ENCODE results near the gene CSK.

- no peak for TF ChIP-seq POLR2A (IDR thresholded peaks at IDR 0.05)
- TF ChIP-seq, protein P1, sequence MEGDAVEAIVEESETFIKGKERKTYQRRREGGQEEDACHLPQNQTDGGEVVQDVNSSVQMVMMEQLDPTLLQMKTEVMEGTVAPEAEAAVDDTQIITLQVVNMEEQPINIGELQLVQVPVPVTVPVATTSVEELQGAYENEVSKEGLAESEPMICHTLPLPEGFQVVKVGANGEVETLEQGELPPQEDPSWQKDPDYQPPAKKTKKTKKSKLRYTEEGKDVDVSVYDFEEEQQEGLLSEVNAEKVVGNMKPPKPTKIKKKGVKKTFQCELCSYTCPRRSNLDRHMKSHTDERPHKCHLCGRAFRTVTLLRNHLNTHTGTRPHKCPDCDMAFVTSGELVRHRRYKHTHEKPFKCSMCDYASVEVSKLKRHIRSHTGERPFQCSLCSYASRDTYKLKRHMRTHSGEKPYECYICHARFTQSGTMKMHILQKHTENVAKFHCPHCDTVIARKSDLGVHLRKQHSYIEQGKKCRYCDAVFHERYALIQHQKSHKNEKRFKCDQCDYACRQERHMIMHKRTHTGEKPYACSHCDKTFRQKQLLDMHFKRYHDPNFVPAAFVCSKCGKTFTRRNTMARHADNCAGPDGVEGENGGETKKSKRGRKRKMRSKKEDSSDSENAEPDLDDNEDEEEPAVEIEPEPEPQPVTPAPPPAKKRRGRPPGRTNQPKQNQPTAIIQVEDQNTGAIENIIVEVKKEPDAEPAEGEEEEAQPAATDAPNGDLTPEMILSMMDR (IDR thresholded peaks at IDR 0.05): no peak
Observed at GRCh38 chr15:74845581-74845980, 63.7 kb downstream of the CSK start.
